ENCODE results near the gene DEFB131B. TPM values are rescaled to one million over a fixed set of nuclear protein-coding genes. Genes with fewer than 3 reads are reported as not detected.
"Not testable (repeated sequence)": the region's sequence is repeated elsewhere in the genome, so short reads cannot be mapped to it uniquely, and the experiment has no call there.

The DEFB131B gene
- total RNA-seq: not detected

- ATAC-seq: not testable (repeated sequence)
Measured at GRCh38 chr11:71878059-71878458, at the start of gene DEFB131B. Gene DEFB131B, plus strand, starts transcription at chr11:71878453. Its CDS starts 0 bp downstream, at chr11:71878453.

- not testable (repeated sequence) for ATAC-seq
Measured at GRCh38 chr11:71829247-71829646, 49.0 kb upstream of the DEFB131B start.

- ATAC-seq: not testable (repeated sequence)
Measured at GRCh38 chr11:71829686-71830085, 48.6 kb upstream of the DEFB131B start.

- ATAC-seq: not testable (repeated sequence)
Measured at GRCh38 chr11:71832811-71833210, 45.4 kb upstream of the DEFB131B start, which contains the start of gene DEFB108B. Gene DEFB108B, plus strand, starts transcription at chr11:71833200. Its CDS starts 0 bp downstream, at chr11:71833200.

DNA sequence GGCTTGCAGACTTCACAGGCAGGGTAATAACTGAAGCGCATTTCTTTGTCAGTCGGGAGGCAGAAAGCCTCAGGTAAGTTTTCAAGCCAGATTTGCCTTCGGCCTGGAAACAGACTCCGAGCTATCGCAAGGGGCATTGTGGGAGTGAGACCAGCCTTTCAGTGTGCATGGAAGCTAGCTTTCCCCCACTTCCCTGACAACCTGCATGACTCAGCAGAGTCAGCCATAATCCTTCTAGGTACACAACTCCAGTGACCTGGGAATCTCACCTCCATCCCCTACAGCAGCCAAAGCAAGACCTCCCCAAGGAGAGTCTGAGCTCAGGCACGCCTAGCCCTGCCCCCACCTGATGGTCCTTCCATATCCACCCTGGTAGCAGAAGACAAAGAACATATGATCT lies 35.5 kb upstream of the DEFB131B start:
- ATAC-seq: peak; percentile 41

DNA sequence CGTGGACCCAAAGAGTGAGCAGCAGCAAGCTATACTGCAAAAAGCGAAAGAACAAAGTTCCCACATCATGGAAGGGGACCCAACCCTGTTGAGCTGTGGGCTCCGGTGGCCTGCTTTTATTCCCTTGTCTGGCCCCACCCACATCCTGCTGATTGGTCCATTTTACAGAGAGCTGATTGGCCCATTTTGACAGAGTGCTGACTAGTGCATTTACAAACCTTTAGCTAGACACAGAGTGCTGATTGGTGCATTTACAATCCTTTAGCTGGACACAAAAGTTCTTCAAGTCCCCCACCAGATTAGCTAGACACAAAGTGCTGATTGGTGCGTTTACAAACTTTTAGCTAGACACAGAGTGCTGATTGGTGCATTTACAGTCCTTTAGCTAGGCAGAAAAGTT lies 34.9 kb upstream of the DEFB131B start:
- ATAC-seq: not testable (repeated sequence)

GRCh38 chr11:71843858-71844257 lies 34.4 kb upstream of the DEFB131B start:
- no peak for ATAC-seq

DNA sequence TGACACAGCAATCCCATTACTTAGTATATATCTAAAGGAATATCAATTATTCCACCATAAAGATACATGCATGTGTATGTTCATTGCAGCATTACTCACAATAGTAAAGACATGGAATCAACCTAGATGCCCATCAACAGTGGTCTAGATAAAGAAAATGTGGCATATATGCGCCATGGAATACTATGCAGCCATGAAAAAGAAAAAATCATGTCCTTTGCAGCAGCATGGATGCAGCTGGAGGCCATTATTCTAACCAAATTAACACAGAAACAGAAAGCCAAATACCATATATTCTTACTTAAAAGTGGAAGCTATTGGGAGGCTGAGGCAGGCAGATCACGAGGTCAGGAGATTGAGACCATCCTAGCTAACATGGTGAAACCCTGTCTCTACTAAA lies 24.4 kb upstream of the DEFB131B start:
- ATAC-seq: not testable (repeated sequence)

GRCh38 chr11:71855880-71856279 lies 22.4 kb upstream of the DEFB131B start:
- ATAC-seq: not testable (repeated sequence)

DNA sequence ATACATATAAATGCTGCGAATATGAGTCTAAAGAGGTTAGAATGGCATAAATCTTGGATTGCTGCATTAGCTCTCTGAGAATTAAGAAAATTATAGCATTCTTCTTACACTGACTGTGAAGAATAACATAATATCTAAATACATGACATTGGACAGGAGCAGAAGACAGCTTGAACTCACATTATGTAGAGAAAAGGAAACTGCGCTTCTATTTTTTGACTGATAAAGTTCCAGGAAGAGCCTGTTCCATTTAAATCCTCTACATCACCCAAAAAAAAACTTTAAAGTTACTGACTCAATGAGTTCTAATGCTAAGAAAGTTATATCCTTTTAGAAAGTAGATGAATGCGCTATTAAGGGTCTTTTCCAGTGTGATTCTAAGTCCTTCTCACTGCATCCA lies 17.4 kb upstream of the DEFB131B start:
- not testable (repeated sequence) for ATAC-seq

DNA sequence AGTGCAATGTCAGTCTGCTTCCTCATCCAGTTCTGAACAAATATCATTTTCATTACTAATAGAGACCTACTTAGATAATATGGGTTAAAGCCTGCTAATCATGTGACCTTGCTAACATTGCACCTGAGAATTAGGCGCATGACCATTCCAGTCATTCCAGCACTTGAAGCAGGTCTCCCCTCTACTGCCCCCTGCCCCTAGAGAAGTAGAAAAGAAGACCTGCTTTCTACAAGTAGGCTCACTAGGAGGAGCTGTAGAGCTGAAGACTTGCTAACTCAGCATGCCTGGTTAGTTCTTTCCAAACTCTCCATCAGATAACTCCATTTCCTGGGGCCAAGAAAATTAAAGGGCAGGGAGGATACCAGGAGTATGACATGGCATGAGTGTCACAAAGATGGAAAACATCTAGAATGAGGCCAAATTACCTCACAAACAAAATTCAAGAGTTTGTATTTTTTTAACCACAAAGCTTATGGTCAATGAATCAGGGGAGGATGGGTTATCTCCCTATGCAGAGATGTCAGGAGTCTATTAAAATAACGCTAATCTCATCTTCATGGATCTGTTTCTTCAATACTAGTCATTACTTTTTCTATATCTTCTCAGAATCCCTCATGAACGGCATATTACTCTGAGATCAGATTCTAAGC lies 14.2 kb upstream of the DEFB131B start:
- peak; percentile 75 for ATAC-seq

- ATAC-seq: not testable (repeated sequence)
Measured at GRCh38 chr11:71867209-71867608, 11.0 kb upstream of the DEFB131B start.

GRCh38 chr11:71869931-71870330 lies 8.3 kb upstream of the DEFB131B start:
- not testable (repeated sequence) for ATAC-seq

DNA sequence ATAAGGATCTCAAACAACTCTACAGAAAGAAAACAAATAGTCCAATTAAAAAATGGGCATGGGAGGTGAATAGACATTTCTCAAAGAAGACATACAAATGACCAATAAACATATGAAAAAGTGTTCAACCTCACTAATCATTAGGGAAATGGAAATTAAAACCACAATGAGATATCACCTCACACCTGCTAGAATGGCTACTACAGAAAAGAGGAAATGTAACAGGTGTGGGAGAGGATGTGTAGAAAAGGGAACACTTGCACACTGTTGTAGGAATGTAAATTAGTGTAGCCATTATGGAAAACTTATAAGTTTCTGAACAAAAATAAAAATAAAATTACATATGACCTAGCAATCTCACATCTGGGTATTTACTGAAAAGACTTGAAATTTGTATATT lies 7.6 kb upstream of the DEFB131B start:
- ATAC-seq: not testable (repeated sequence)

- ATAC-seq: not testable (repeated sequence)
Measured at GRCh38 chr11:71876262-71876661, 2.0 kb upstream of the DEFB131B start.

- not testable (repeated sequence) for ATAC-seq
Measured at GRCh38 chr11:71885806-71886205, 7.6 kb downstream of the DEFB131B start.

DNA sequence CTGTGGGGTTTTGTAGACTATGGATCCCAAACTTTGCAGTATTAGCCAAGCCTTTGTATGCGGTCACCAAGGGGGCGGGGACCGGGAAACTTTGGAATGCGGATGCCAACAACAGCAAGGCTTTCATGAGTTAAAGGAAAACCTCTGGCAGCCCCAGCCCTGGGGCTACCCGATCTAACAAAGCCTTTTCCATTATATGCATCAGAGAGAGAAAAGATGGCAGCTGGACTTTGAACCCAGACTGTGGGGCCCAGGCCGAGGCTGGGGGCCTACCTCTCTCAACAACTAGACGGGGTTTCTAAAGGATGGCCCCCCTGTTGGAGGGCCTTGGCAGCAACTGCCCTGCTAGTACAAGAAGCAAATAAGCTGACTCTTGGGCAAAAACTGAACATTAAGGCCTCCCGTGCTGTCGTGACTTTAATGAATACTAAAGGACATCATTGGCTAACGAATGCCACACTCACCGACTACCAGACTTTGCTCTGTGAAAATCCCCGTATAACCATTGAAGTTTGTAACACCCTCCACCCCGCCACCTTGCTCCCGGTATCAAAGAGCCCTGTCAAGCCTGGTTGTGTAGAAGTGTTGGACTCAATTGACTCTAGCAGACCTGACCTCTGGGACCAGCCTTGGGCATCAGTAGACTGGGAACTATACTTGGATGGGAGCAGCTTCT lies 10.2 kb downstream of the DEFB131B start:
- ATAC-seq: not testable (repeated sequence)

DNA sequence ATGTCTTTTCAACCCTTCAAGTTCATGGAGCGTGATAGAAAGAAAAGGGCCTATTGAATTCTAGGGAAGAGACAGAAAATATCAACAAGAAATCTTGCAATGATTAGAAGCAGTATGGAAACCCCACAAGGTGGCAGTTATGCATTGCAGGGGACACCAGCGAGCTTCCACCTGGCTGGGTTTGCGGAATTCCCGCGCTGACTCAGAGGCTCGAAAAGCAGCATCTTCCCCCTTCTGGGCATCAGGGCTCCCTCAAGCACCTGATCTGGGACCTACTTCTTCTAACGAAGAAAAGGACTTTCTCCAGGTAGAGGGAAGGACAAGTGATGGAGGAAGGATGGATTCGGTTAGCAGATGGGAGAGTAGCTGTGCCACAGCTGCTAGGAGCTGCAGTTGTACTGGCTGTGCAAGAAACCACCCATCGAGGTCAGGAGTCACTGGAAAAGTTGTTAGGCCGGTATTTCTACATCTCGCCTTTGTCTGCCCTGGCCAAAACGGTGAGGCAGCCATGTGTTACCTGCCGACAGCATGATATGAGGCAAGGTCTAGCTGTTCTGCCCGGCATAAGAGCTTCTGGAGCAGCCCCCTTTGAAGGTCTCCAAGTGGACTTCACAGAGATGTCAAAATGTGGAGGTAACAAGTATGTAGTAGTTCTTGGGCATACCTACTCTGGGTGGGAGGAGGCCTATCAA lies 11.1 kb downstream of the DEFB131B start:
- ATAC-seq: not testable (repeated sequence)

- no peak for ATAC-seq
Measured at GRCh38 chr11:71895961-71896360, 17.7 kb downstream of the DEFB131B start.

GRCh38 chr11:71901137-71901536 lies 22.9 kb downstream of the DEFB131B start:
- ATAC-seq: not testable (repeated sequence)

DNA sequence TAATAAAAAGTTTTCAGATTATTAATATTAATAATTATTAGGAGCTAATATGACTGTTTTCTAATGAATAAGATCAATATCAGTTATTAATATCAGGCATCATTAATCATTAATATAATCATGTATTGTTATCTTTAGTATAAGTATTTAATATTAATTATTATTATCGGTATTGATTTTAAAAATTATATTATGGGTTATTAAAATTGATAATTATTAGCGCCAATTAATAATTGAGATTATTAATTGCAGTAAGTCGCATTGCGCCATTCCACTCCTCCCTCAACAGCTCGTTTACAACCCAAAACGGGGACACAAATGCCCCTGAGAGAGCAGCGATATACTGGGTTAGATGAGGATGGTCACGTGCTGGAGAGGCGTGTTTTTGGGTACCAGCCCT lies 30.0 kb downstream of the DEFB131B start:
- no peak for ATAC-seq

DNA sequence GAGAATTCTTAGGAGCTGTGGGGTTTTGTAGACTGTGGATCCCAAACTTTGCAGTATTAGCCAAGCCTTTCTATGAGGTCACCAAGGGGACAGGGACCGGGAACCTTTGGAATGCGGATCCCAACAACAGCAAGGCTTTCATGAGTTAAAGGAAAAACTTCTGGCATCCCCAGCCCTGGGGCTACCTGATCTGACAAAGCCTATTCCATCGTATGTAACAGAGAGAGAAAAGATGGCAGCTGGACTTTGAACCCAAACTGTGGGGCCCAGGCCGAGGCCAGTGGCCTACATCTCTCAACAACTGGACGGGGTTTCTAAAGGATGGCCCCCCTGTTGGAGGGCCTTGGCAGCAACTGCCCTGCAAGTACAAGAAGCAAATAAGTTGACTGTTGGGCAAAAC lies 32.5 kb downstream of the DEFB131B start:
- ATAC-seq: not testable (repeated sequence)

DNA sequence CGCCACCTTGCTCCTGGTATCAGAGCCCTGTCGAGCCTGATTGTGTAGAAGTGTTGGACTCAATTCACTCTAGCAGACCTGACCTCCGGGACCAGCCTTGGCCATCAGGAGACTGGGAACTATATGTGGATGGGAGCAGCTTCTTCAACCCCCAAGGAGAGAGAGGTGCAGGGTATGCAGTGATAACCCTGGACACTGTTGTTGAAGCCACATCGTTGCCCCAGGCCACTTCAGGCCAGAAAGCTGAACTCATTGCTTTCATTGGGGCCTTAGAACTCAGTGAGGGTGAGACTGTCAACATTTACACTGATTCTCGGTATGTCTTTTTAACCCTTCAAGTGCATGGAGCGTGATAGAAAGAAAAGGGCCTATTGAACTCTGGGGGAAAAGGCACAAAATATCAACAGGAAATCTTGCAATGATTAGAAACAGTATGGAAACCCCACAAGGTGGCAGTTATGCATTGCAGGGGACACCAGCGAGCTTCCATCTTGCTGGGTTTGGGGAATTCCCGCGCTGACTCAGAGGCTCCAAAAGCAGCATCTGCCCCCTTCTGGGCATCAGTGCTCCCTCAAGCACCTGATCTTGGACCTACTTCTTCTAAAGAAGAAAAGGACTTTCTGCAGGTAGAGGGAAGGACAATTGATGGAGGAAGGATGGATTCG lies 33.2 kb downstream of the DEFB131B start:
- ATAC-seq: not testable (repeated sequence)

Data from esophagus mucosa (tissue), 1 donor.